Fibroblast of skin of scalp (primary cell): ENCODE measurements around the gene NAALAD2. TPM values are rescaled to one million over a fixed set of nuclear protein-coding genes. Genes with fewer than 3 reads are reported as not detected.
"Not testable (repeated sequence)": the region's sequence is repeated elsewhere in the genome, so short reads cannot be mapped to it uniquely, and the experiment has no call there.

Experiments used
- DNase-seq: peaks from one replicate; pipeline ENCODE4 v3.0.0-alpha.2; 2013
- polyA plus RNA-seq, 2 experiments: library from polyadenylated mRNA; unstranded; fragments of 120-200 nt; gene quantifications; one replicate each; pipeline ENCODE4 v1.2.1, GENCODE V29; 2013; ENCODE audit not compliant: insufficient read length in 2 of 2

Gene NAALAD2
- polyA plus RNA-seq (2013, experiment 1 of 2; ENCODE audit: insufficient read length): 0.60 TPM
- 0.68 TPM for polyA plus RNA-seq (2013, experiment 2 of 2; ENCODE audit: insufficient read length)

- DNase-seq: peak; percentile 43
These were observed at the start of gene NAALAD2 for GRCh38 chr11:90134478-90135003. TSS of gene NAALAD2 (plus strand) at chr11:90134663. CDS start at chr11:90134759, 96 bp downstream.

- DNase-seq: not testable (repeated sequence)
These were observed 48.8 kb upstream of the NAALAD2 start, which contains the start of gene UBTFL1 for GRCh38 chr11:90085650-90086049. TSS of gene UBTFL1 (plus strand) at chr11:90085950. CDS start at chr11:90085950, 0 bp downstream.

- not testable (repeated sequence) for DNase-seq
These were observed 45.7 kb upstream of the NAALAD2 start for GRCh38 chr11:90088731-90089130.

- not testable (repeated sequence) for DNase-seq
These were observed 39.1 kb upstream of the NAALAD2 start for GRCh38 chr11:90095230-90095924.

GRCh38 chr11:90098261-90098660 is 36.2 kb upstream of the NAALAD2 start:
- DNase-seq: not testable (repeated sequence)

- DNase-seq: no peak
These were observed 34.0 kb upstream of the NAALAD2 start for GRCh38 chr11:90100431-90100830.

GRCh38 chr11:90113541-90113940 is 20.9 kb upstream of the NAALAD2 start:
- no peak for DNase-seq

- DNase-seq: no peak
These were observed 14.3 kb upstream of the NAALAD2 start for GRCh38 chr11:90120191-90120590.

GRCh38 chr11:90124371-90124770 is 10.1 kb upstream of the NAALAD2 start:
- no peak for DNase-seq

- no peak for DNase-seq
These were observed 9.5 kb upstream of the NAALAD2 start for GRCh38 chr11:90124946-90125345.

- DNase-seq: no peak
These were observed 644 bp upstream of the NAALAD2 start for GRCh38 chr11:90133560-90134477.

GRCh38 chr11:90135016-90135415 is 553 bp downstream of the NAALAD2 start:
- DNase-seq: no peak

- DNase-seq: no peak
These were observed 14.4 kb downstream of the NAALAD2 start for GRCh38 chr11:90148900-90149299.

GRCh38 chr11:90166982-90167573 is 32.6 kb downstream of the NAALAD2 start:
- DNase-seq: not testable (repeated sequence)

GRCh38 chr11:90167704-90168103 is 33.2 kb downstream of the NAALAD2 start:
- not testable (repeated sequence) for DNase-seq

GRCh38 chr11:90168571-90168970 is 34.1 kb downstream of the NAALAD2 start:
- no peak for DNase-seq

GRCh38 chr11:90171359-90171758 is 36.9 kb downstream of the NAALAD2 start:
- no peak for DNase-seq

- DNase-seq: no peak
These were observed 41.6 kb downstream of the NAALAD2 start for GRCh38 chr11:90176069-90176468.

GRCh38 chr11:90178751-90179150 is 44.3 kb downstream of the NAALAD2 start:
- DNase-seq: no peak

- DNase-seq: no peak
These were observed 45.5 kb downstream of the NAALAD2 start for GRCh38 chr11:90179923-90180322.

- no peak for DNase-seq
These were observed 53.4 kb downstream of the NAALAD2 start for GRCh38 chr11:90187839-90188238.

GRCh38 chr11:90189011-90189410 is 54.5 kb downstream of the NAALAD2 start:
- DNase-seq: no peak
